EL (cell line): ENCODE data around the gene ANGPTL4.
"Not testable (repeated sequence)": the region's sequence is repeated elsewhere in the genome, so short reads cannot be mapped to it uniquely, and the experiment has no call there.

ENCODE experiments used
- DNase-seq: peaks from one replicate; pipeline ENCODE4 v3.0.0-alpha.2; 2016

ANGPTL4 gene

GRCh38 chr19:8391198-8392016 is 27.5 kb downstream of the ANGPTL4 start:
- DNase-seq, result no peak

- no peak for DNase-seq
Observed at GRCh38 chr19:8392017-8392591, 28.1 kb downstream of the ANGPTL4 start.

- DNase-seq, result no peak
Observed at GRCh38 chr19:8393192-8393870, 29.4 kb downstream of the ANGPTL4 start.

- no peak for DNase-seq
Observed at GRCh38 chr19:8393871-8394250, 29.9 kb downstream of the ANGPTL4 start.

- DNase-seq, result no peak
Observed at GRCh38 chr19:8395621-8396082, 31.7 kb downstream of the ANGPTL4 start.

GRCh38 chr19:8396185-8396562 is 32.2 kb downstream of the ANGPTL4 start:
- DNase-seq, result no peak

GRCh38 chr19:8396563-8397203 is 32.7 kb downstream of the ANGPTL4 start:
- peak; percentile 53 for DNase-seq

GRCh38 chr19:8397271-8397670 is 33.3 kb downstream of the ANGPTL4 start:
- DNase-seq, result no peak

- DNase-seq, result no peak
Observed at GRCh38 chr19:8397746-8398310, 33.9 kb downstream of the ANGPTL4 start.

GRCh38 chr19:8398311-8398771 is 34.4 kb downstream of the ANGPTL4 start:
- DNase-seq, result no peak

- no peak for DNase-seq
Observed at GRCh38 chr19:8399681-8400188, 35.8 kb downstream of the ANGPTL4 start.

- DNase-seq, result no peak
Observed at GRCh38 chr19:8401981-8402411, 38.0 kb downstream of the ANGPTL4 start.

- DNase-seq, result no peak
Observed at GRCh38 chr19:8403098-8403819, 39.3 kb downstream of the ANGPTL4 start.

- DNase-seq, result no peak
Observed at GRCh38 chr19:8403820-8404109, 39.8 kb downstream of the ANGPTL4 start.

GRCh38 chr19:8404391-8405151 is 40.6 kb downstream of the ANGPTL4 start:
- DNase-seq, result no peak

GRCh38 chr19:8410718-8411117 is 46.8 kb downstream of the ANGPTL4 start:
- DNase-seq, result not testable (repeated sequence)

- peak; percentile 96 for DNase-seq
Observed at GRCh38 chr19:8412783-8413628, 49.1 kb downstream of the ANGPTL4 start, which contains the start of gene MARCHF2. Gene MARCHF2, plus strand, starts transcription at chr19:8413305. Its CDS starts 8,536 bp downstream, at chr19:8421841.

GRCh38 chr19:8413629-8413995 is 49.7 kb downstream of the ANGPTL4 start:
- DNase-seq, result no peak

- no peak for DNase-seq
Observed at GRCh38 chr19:8416796-8417195, 52.8 kb downstream of the ANGPTL4 start.
